ENCODE results near the gene KCNJ15. TPM values are rescaled to one million over a fixed set of nuclear protein-coding genes. Genes with fewer than 3 reads are reported as not detected.

KCNJ15 gene
- polyA plus RNA-seq, 2 of the 4 experiments (the other 2 are of a cell fraction): 0.19 to 0.30 TPM

- TF ChIP-seq GATA3 (IDR thresholded peaks at IDR 0.05; ENCODE audit: borderline replicate concordance) (no peak), FOXS1 (CRISPR knock-in tag; IDR thresholded peaks at IDR 0.05) (no peak), POLR2A (IDR thresholded peaks at IDR 0.05; ENCODE audit: low read length) (no peak)
Measured at GRCh38 chr21:38240129-38240528, 16.7 kb upstream of the KCNJ15 start (continued).

- H3K4me1 ChIP-seq: peaks cover 3% of the 10 kb centered on the region; the same call in 1 of the 3 replicates
- H3K4me2 ChIP-seq: no peak overlapping the region
- H3K4me3 ChIP-seq: no peak overlapping the region
- ChIA-PET POLR2A (no interaction called here), CTCF (no interaction called here)
- peak overlapping the region in 1 of 2 experiments; percentile 5; a peak in 1 of 6 replicates for H3K27ac ChIP-seq
- WGBS (ENCODE audit: missing lambda C conversion rate): 82% methylated on average over 8 of the region's 10 CpGs
- DNase-seq (ENCODE audit: low read depth in 1 of 2, low spot score in 1 of 2): no peak
- TF ChIP-seq RCOR1 (IDR thresholded peaks at IDR 0.05; ENCODE audit: low read depth, low read length): no peak
- no peak for TF ChIP-seq PHF8 (IDR thresholded peaks at IDR 0.05; ENCODE audit: borderline replicate concordance, low read depth)
- no peak for TF ChIP-seq CTCF (IDR thresholded peaks at IDR 0.05)
- TF ChIP-seq POLR2A (IDR thresholded peaks at IDR 0.05; ENCODE audit: low read length): no peak
- ATAC-seq: no peak
- H3K9me3 ChIP-seq: no peaks in the 10 kb centered on the region
- FAIRE-seq: no peak
Measured at GRCh38 chr21:38241029-38241740, 15.6 kb upstream of the KCNJ15 start.

- POLR2A ChIA-PET: no interaction called here
- no peak for ATAC-seq
Measured at GRCh38 chr21:38242061-38242460, 14.7 kb upstream of the KCNJ15 start.

GRCh38 chr21:38243732-38244406, 12.9 kb upstream of the KCNJ15 start:
- DNase-seq (ENCODE audit: low read depth in 1 of 2, low spot score in 1 of 2): no peak
- ChIA-PET CTCF (interaction anchor here (1.3 to 1.5 kb wide), 2 partner anchors 8 to 11 kb away, joined by 4 read pairs; no protein-coding TSS in a partner anchor), POLR2A (no interaction called here)
- peaks cover 3% of the 10 kb centered on the region; the same call in 1 of the 3 replicates for H3K4me1 ChIP-seq
- peak overlapping the region in 1 of 2 experiments; percentile 64; a peak in 2 of 6 replicates for H3K27ac ChIP-seq
- TF ChIP-seq USF2 (IDR thresholded peaks at IDR 0.05) (no peak), SMC3 (IDR thresholded peaks at IDR 0.05) (no peak), NPAS2 (CRISPR knock-in tag; IDR thresholded peaks at IDR 0.05; ENCODE audit: borderline replicate concordance) (no peak), SREBF2 (IDR thresholded peaks at IDR 0.05) (no peak), HOXB13 (CRISPR knock-in tag; IDR thresholded peaks at IDR 0.05; ENCODE audit: low read depth) (no peak), ESRRA (IDR thresholded peaks at IDR 0.05; ENCODE audit: borderline replicate concordance, low read length) (no peak), CBX8 (IDR thresholded peaks at IDR 0.05) (no peak), GATA3 (IDR thresholded peaks at IDR 0.05; ENCODE audit: borderline replicate concordance) (no peak)
- FAIRE-seq: no peak
- H3K4me3 ChIP-seq: no peak overlapping the region
- no peak overlapping the region for H3K4me2 ChIP-seq
- no peaks in the 10 kb centered on the region for H3K9me3 ChIP-seq
- 85% methylated on average over 7 of the region's 7 CpGs for WGBS (ENCODE audit: missing lambda C conversion rate)
- no peak for ATAC-seq

More at GRCh38 chr21:38242061-38242460, 14.7 kb upstream of the KCNJ15 start:
- Histone ChIP-seq H3K4me3 (no peak overlapping the region), H3K4me1 (peaks cover 3% of the 10 kb centered on the region; the same call in 1 of the 3 replicates), H3K27ac (no peak overlapping the region; a peak in 1 of 6 replicates), H3K4me2 (no peak overlapping the region), H3K9me3 (no peaks in the 10 kb centered on the region)
- FAIRE-seq (no peak), DNase-seq (ENCODE audit: low read depth in 1 of 2, low spot score in 1 of 2) (no peak)
- TF ChIP-seq HOXB13 (CRISPR knock-in tag; IDR thresholded peaks at IDR 0.05; ENCODE audit: low read depth): no peak
- CTCF ChIA-PET: interaction anchor here (1.0 to 1.5 kb wide), 2 partner anchors 12 to 13 kb away, joined by 3 to 4 read pairs; no protein-coding TSS in a partner anchor
- 69% methylated on average over 5 of the region's 5 CpGs for WGBS (ENCODE audit: missing lambda C conversion rate)
